GM18870 (cell line): ENCODE measurements around the gene CDC73.
"Not testable (repeated sequence)": the region's sequence is repeated elsewhere in the genome, so short reads cannot be mapped to it uniquely, and the experiment has no call there.

Source experiments
- ATAC-seq: cut with Tn5 transposase; IDR thresholded peaks from one replicate; pipeline ENCODE4 v1.9.1; 2021; ENCODE audit warnings: moderate library complexity; ENCODE audit not compliant: unreplicated experiment

The CDC73 gene

GRCh38 chr1:193176113-193176512 is 54.3 kb downstream of the CDC73 start:
- no peak for ATAC-seq

GRCh38 chr1:193176788-193177187 is 55.0 kb downstream of the CDC73 start:
- no peak for ATAC-seq

- no peak for ATAC-seq
Measured at GRCh38 chr1:193179094-193179493, 57.3 kb downstream of the CDC73 start.

DNA sequence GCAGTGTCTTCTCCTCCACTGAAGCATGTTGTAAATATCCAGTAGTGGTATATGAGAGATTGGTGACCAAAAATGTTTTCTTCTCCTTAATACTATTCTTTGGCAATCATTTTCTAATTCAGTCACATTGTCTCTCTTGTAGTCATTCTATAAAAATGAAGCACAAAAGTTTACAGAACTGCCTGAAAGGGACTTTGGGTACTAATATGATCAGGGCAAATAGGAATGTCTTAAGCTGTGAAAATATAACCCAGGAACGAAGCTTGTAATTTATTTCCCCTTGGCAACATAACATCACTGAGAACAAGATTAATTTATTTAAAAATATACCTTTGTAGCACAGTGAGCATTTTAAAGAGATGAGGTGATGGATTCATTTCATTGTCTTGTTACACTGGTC is 59.7 kb downstream of the CDC73 start:
- ATAC-seq, result no peak

DNA sequence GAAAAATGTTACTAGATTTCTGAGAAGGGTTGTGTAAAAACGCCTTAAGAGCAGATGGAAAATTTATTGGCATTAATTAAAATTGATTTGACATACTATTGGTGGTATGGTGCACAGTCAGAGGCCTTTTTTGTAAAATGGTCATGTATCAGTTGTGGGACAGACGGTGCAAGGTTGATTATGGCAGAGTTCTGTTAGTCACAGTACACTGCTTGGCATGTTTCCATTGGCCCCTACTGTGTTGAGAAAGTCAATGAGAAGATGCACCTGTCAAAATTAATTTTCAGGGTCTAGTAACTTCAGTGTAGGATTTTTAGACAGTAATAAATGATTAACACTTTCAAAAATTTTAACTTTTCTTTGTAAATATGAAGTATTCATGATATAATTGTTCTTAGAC is 60.2 kb downstream of the CDC73 start:
- ATAC-seq, result no peak

GRCh38 chr1:193183019-193183627 is 61.3 kb downstream of the CDC73 start:
- peak; percentile 60 for ATAC-seq

DNA sequence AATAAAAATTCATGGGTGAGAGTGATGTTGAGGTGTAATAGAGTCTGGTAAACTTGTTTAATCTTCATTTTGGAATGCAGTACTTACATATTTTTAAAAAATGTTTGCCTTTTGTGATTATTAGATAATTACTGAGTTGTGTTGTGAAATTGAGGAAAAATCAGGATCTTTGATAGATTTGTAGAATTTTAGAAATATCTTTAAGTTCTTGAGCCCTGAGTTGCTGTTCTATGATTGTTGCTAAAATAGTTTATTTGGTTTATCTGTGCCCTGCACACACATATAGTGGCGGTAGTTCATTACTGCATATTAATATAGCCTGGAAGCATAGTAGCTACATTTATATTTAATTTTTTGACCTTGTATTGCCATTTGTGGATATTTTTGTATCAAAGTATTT is 62.9 kb downstream of the CDC73 start:
- ATAC-seq, result no peak

DNA sequence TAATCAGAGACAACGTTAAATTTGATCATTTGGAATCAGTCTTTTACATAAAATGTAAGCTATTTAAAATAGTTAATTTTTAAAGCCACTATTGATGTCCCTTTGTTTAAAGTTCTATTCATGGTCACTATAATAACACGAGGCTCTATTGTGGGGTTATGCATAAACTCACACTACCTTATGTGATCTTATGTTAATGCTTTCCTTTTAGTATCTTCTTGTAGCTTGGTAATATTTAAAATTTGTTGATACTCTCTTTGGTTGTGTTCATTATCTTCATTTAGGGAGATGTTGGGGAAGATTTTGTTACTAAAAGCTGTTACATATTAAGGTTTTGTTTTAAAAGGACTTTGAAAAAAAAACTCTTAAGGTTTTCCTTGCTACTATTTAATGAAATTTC is 63.4 kb downstream of the CDC73 start:
- ATAC-seq, result no peak

DNA sequence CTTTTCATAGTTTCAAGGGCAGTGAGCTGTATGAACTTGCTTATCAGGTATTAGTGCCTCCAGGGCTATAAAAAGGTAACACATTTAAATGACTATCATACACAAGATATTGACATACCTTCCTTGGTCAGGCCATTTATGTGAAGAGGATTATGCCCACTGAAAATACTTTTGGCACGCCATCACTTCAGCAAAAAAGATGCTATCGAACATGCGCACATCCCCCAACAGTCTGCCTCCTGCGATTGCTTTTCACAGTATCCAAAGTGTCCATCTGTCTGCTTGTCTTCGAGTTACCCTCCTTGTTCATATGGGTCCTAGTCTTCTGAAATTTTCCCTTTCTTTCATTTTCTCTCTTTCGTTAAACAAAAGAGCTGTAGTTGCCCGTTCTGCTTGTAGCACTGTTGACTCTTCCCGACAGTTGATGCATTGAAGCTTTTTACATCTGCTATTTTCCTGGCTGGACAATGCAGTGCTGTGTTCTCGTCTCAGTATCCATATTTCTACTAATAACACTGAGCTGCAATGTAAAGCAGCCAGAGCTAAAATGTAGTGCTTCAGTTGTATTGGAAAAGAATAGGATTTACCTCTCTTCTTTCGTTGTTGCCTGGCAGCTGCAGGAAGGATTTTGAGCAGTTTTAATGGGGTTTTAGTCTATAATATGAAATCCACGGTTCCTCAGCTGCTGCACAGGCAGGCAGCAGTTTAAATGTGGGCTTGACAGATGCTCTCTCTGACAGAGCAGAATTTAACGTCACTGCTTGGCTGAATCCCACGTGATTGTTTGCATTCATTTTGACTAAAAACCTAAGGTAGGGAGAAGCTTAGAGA is 64.3 kb downstream of the CDC73 start, which contains the start of gene B3GALT2:
B3GALT2 (minus strand) TSS at position 713 of the 831 bp plus-strand sequence. CDS start 5,051 bp downstream, outside the sequence.
- ATAC-seq, result peak; percentile 41

- ATAC-seq, result no peak
Measured at GRCh38 chr1:193187114-193187513, 65.3 kb downstream of the CDC73 start.

- ATAC-seq, result not testable (repeated sequence)
Measured at GRCh38 chr1:193188915-193189314, 67.1 kb downstream of the CDC73 start.

- no peak for ATAC-seq
Measured at GRCh38 chr1:193189442-193190095, 67.7 kb downstream of the CDC73 start.

DNA sequence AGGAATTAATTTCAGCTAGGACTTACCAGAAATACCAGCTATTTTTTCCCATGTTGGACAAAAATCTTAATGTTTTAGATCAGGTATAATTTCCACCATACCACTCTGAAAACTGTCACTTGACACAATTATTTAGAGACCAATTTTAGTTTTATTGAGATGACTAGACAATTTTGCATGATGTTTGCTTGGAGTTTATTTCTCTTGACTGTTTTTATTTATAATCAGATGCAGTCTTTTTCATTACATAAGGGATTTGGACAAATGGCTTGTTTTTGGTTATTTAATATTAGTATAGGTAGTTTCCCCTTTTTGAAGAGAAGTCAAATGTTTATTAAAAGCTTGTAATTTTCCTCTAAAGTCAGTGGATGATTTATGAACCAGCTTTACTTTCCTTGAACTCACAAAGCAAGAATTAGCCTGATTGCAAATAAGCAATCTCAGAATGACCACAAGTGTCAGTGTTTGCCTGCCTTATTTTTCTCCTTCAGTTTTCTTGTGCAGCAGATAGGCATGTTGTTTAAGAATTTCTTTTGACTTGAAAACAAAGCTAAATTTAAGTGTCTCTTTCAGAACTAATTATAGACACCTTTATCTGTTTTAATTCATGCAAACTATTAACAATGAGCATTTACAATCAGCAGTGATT is 68.4 kb downstream of the CDC73 start:
- no peak for ATAC-seq

- no peak for ATAC-seq
Measured at GRCh38 chr1:193192586-193192985, 70.8 kb downstream of the CDC73 start.

DNA sequence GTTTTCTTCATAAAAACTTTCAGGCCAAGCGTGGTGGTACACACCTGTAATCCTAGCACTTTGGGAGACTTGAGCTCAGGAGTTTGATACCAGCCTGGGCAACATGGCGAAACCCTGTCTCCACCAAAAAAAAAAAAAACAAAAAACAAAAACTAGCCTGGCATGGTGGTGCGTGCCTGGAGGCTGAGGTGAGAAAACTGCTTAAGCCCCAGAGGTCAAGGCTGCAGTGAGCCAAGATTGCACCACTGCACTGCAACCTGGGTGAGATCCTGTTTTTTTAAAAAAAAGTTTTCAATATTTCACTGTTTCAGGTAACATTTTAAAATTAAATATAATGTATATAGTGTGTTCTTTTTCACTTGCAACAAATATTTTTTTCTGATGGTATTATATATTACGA is 78.1 kb downstream of the CDC73 start:
- no peak for ATAC-seq

GRCh38 chr1:193201021-193201420 is 79.2 kb downstream of the CDC73 start:
- no peak for ATAC-seq

DNA sequence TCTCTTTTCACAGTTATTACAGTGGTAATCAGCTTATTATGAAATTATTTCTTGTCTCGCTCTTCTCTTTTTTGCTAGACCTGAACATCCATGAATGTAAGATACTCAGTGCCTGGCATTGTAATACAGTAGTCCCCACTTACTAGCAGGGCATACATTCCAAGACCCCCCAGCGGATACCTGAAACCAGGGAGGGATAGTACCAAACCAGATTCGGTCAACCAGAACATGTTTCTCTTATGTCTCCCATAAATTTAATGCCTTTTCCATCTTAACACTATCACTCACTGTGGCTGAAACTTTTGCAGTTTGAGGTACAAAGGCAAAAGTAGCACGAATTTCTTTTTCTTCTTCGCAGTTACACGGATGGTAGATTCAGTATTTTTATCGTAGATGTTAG is 89.2 kb downstream of the CDC73 start:
- no peak for ATAC-seq

- ATAC-seq, result peak; percentile 84
Measured at GRCh38 chr1:193211539-193211938, 89.7 kb downstream of the CDC73 start.

DNA sequence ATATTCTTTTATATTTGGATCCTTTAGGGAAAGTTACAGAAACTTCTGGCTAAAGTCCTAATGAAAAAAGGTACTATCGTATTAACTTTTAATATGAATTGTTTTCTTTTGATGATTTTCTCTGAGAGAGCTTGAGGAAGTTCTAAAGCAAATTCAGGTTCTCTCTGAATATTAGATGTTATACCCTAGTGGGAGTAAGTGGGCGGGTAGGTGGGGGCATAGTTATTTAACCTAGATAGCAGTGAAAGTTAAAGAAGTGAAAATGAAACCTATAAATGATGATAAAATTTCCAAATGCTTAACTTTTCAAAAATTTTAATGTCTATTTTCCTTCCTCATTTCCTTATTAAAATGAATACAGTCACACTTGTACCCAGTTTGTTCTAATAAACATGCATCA is 90.8 kb downstream of the CDC73 start:
- ATAC-seq, result no peak

GRCh38 chr1:193213998-193214397 is 92.2 kb downstream of the CDC73 start:
- ATAC-seq, result no peak

- ATAC-seq, result no peak
Measured at GRCh38 chr1:193216920-193217319, 95.1 kb downstream of the CDC73 start.
